Measurements from ENCODE around the gene BTBD10. TPM values are rescaled to one million over a fixed set of nuclear protein-coding genes. Genes with fewer than 3 reads are reported as not detected.

BTBD10 gene
- total and polyA plus RNA-seq, 2 of the 13 experiments (the other 11 are each of a cell fraction or from before 2014, with no cell fraction given): 9.8 to 26.6 TPM

DNA sequence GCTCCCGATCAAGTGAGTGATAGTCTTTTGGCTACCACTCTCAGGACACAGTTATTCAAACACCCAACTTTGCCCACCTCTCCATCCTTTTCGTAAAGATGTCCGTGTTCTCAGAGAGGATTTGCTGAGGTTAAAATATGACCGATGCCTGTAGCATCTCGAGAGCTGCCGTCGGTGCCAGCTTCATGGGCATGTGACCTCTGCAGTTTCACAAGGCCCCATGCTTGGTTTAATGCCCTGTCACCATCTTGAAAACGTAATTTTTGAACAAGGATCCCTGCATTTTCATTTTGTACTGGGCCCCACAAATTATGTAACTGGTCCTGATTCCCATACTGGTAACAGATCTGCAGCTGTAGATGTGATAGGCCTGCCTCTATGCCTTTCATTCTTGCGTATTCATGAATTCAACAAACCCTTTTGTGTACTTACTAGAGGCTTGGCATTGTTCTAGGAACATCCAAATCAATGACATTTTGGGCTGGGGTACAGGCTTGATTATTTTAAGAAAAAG, 100.4 kb downstream of the BTBD10 start (continued):
- TF ChIP-seq, protein P1, sequence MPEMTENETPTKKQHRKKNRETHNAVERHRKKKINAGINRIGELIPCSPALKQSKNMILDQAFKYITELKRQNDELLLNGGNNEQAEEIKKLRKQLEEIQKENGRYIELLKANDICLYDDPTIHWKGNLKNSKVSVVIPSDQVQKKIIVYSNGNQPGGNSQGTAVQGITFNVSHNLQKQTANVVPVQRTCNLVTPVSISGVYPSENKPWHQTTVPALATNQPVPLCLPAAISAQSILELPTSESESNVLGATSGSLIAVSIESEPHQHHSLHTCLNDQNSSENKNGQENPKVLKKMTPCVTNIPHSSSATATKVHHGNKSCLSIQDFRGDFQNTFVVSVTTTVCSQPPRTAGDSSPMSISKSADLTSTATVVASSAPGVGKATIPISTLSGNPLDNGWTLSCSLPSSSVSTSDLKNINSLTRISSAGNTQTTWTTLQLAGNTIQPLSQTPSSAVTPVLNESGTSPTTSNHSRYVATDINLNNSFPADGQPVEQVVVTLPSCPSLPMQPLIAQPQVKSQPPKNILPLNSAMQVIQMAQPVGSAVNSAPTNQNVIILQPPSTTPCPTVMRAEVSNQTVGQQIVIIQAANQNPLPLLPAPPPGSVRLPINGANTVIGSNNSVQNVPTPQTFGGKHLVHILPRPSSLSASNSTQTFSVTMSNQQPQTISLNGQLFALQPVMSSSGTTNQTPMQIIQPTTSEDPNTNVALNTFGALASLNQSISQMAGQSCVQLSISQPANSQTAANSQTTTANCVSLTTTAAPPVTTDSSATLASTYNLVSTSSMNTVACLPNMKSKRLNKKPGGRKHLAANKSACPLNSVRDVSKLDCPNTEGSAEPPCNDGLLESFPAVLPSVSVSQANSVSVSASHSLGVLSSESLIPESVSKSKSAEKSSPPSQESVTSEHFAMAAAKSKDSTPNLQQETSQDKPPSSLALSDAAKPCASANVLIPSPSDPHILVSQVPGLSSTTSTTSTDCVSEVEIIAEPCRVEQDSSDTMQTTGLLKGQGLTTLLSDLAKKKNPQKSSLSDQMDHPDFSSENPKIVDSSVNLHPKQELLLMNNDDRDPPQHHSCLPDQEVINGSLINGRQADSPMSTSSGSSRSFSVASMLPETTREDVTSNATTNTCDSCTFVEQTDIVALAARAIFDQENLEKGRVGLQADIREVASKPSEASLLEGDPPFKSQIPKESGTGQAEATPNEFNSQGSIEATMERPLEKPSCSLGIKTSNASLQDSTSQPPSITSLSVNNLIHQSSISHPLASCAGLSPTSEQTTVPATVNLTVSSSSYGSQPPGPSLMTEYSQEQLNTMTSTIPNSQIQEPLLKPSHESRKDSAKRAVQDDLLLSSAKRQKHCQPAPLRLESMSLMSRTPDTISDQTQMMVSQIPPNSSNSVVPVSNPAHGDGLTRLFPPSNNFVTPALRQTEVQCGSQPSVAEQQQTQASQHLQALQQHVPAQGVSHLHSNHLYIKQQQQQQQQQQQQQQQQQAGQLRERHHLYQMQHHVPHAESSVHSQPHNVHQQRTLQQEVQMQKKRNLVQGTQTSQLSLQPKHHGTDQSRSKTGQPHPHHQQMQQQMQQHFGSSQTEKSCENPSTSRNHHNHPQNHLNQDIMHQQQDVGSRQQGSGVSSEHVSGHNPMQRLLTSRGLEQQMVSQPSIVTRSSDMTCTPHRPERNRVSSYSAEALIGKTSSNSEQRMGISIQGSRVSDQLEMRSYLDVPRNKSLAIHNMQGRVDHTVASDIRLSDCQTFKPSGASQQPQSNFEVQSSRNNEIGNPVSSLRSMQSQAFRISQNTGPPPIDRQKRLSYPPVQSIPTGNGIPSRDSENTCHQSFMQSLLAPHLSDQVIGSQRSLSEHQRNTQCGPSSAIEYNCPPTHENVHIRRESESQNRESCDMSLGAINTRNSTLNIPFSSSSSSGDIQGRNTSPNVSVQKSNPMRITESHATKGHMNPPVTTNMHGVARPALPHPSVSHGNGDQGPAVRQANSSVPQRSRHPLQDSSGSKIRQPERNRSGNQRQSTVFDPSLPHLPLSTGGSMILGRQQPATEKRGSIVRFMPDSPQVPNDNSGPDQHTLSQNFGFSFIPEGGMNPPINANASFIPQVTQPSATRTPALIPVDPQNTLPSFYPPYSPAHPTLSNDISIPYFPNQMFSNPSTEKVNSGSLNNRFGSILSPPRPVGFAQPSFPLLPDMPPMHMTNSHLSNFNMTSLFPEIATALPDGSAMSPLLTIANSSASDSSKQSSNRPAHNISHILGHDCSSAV (CRISPR knock-in tag; IDR thresholded peaks at IDR 0.05; ENCODE audit: borderline replicate concordance): no peak

DNA sequence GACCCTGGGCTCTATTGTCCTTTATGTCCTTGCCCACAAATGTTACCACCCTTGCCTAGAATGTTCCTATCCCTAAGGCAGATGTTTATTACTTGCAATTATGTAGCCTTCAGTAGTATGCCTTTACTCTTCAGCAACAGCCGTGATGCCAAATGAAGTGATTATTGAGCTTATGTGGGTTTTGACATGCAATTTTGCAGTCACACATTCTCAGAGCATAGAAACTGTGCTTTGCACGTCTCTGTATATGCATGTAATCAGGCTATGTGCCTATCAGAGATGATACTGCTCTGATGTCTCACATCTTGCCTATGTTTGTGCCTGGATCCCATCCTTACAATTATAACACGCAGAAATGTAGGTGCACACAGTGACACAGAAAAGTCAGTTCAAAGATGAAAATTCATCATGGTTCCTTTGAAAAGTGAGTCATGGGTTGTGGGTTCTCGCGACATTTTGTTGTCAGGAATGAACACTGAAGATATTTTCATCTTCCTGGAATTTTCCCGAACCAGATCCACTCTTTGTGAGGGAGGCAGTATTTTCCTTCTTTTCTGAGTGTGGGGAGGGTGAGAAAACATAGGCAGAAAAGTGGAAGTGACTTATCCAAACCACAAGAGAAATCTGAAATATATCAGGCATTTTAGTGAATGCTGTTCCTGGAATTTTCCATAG, 104.3 kb downstream of the BTBD10 start:
- no peak overlapping the region for H2AFZ ChIP-seq (ENCODE audit: low read length)
- DNase-seq (ENCODE audit: low spot score) (no peak), FAIRE-seq (no peak), ATAC-seq (no peak)
- H3K27ac ChIP-seq (ENCODE audit: extremely low read length, insufficient read depth, low read length): no peak overlapping the region
- no peak for TF ChIP-seq IKZF1 (IDR thresholded peaks at IDR 0.05)
- 92% methylated on average over 6 of the region's 6 CpGs for WGBS (ENCODE audit: low lambda C conversion rate)
- no peaks in the 10 kb centered on the region; a peak in 1 of 5 replicates for H3K36me3 ChIP-seq (replicated peaks in 1 of 2; ENCODE audit: control insufficient read depth in 1 of 2, insufficient read depth in 2 of 2, low read length in 2 of 2)
- no TSS peak for BruUV-seq (replicated peaks)
- no peak overlapping the region for H3K4me3 ChIP-seq (replicated peaks in 1 of 3; ENCODE audit: insufficient read depth in 1 of 3, low read depth in 2 of 3, low read length in 3 of 3)
- CTCF ChIA-PET (ENCODE audit: low intra/inter-chr PET ratio, low total read pairs): no interaction called here
- H3K9me3 ChIP-seq (ENCODE audit: low read length): no peaks in the 10 kb centered on the region
- POLR2A ChIA-PET: no interaction called here
- H3K27me3 ChIP-seq (ENCODE audit: control insufficient read depth in 1 of 2, insufficient read depth in 2 of 2, low read length in 2 of 2): no peaks in the 10 kb centered on the region
- 0 out of 2 replicates have a peak, but pooled peaks cover 8% of the 10 kb centered on the region for H3K4me1 ChIP-seq (ENCODE audit: insufficient read depth, low read length)
- in situ Hi-C loops (cut with HindIII; ENCODE audit: extremely low pct_ligation_motif_present, low pct_unique_long_range_greater_than_20kb): no loop called here
- no peak overlapping the region for H3K9ac ChIP-seq (ENCODE audit: insufficient read depth, low read depth, low read length)
- no peak overlapping the region for H3K4me2 ChIP-seq (ENCODE audit: low read depth, low read length)
- no peaks in the 10 kb centered on the region for H3K79me2 ChIP-seq (ENCODE audit: insufficient read depth, low read length)
- no peaks in the 10 kb centered on the region for H4K20me1 ChIP-seq (ENCODE audit: insufficient read depth, low read length)
- intact Hi-C loops (cut with micrococcal nuclease; ENCODE audit: unreplicated experiment): no loop called here

All from HepG2 (cell line).